ENCODE data around the gene TBC1D3G. TPM values are rescaled to one million over a fixed set of nuclear protein-coding genes. Genes with fewer than 3 reads are reported as not detected.
"Not testable (repeated sequence)": the region's sequence is repeated elsewhere in the genome, so short reads cannot be mapped to it uniquely, and the experiment has no call there.

TBC1D3G gene
- not detected for polyA plus RNA-seq (2012; ENCODE audit: insufficient read length, low read depth)

- not testable (repeated sequence) for TF ChIP-seq TAF1 (IDR thresholded peaks at IDR 0.05; ENCODE audit: borderline replicate concordance, insufficient read depth, low read length); FOXP2 (optimal IDR thresholded peaks at IDR 0.05; ENCODE audit: borderline replicate concordance, extremely low read depth, extremely low read length, insufficient read depth); REST (IDR thresholded peaks at IDR 0.05; ENCODE audit: insufficient read depth in 1 of 2, low read depth in 2 of 2, low read length in 2 of 2)
Measured at GRCh38 chr17:36323584-36323983, at the start of gene TBC1D3G. Gene TBC1D3G (plus strand): TSS chr17:36323884. CDS start chr17:36325412, 1,528 bp downstream.

Measured in PFSK-1 (cell line).